ENCODE results near the gene TBCD.

DNA sequence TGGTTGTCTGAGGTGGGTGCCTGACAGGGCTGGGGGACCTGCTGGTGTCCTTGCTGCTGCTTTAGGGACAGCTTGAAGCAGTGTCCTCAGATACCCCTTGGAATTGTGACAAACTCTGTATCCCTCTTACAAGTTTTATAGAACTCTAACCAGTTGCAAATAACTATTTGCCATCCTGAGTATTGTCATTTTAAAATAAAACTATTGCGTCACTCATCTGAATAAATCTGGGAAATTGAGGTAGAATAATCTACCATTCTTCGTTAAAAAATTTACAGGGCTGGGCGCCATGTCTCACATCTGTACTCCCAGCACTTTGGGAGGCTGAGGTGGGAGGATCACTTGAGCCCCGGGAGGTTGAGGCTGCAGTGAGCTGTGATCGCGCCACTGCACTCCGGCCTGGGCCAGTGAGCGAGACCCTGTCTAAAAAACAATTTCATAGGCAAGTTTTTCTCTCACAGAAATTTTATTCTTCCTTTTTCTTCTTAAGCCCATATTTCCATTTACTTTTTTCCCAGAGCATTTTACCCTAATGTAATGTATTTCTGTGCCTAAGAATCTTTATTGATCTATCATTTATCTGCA lies 73.8 kb downstream of the TBCD start:
- TF ChIP-seq, protein P1, sequence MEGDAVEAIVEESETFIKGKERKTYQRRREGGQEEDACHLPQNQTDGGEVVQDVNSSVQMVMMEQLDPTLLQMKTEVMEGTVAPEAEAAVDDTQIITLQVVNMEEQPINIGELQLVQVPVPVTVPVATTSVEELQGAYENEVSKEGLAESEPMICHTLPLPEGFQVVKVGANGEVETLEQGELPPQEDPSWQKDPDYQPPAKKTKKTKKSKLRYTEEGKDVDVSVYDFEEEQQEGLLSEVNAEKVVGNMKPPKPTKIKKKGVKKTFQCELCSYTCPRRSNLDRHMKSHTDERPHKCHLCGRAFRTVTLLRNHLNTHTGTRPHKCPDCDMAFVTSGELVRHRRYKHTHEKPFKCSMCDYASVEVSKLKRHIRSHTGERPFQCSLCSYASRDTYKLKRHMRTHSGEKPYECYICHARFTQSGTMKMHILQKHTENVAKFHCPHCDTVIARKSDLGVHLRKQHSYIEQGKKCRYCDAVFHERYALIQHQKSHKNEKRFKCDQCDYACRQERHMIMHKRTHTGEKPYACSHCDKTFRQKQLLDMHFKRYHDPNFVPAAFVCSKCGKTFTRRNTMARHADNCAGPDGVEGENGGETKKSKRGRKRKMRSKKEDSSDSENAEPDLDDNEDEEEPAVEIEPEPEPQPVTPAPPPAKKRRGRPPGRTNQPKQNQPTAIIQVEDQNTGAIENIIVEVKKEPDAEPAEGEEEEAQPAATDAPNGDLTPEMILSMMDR (IDR thresholded peaks at IDR 0.05; ENCODE audit: low read depth, low read length): no peak
- TF ChIP-seq POLR2A (IDR thresholded peaks at IDR 0.05; ENCODE audit: extremely low read depth, insufficient read length): no peak

Measured in NB4 (cell line).